IPS-18c (cell line): ENCODE data around the gene IFI30.

ENCODE experiments used
- H3K4me3 ChIP-seq: 2 replicates; pipeline ENCODE4 v1.7.0; 2013; ENCODE audit warnings: low read depth, mild to moderate bottlenecking, low read length, moderate library complexity; ENCODE audit not compliant: insufficient read depth
- H3K9me3 ChIP-seq: one replicate; pipeline ENCODE4 v1.6.1; 2013; ENCODE audit warnings: mild to moderate bottlenecking, low read length, moderate library complexity; ENCODE audit not compliant: control insufficient read depth, insufficient read depth

Gene IFI30

GRCh38 chr19:18226956-18227780 lies 53.6 kb downstream of the IFI30 start:
- Histone ChIP-seq H3K4me3 (no peak overlapping the region), H3K9me3 (no peaks in the 10 kb centered on the region)
